ENCODE data around the gene ZNF385A. TPM values are rescaled to one million over a fixed set of nuclear protein-coding genes. Genes with fewer than 3 reads are reported as not detected.

ZNF385A gene, protein sequence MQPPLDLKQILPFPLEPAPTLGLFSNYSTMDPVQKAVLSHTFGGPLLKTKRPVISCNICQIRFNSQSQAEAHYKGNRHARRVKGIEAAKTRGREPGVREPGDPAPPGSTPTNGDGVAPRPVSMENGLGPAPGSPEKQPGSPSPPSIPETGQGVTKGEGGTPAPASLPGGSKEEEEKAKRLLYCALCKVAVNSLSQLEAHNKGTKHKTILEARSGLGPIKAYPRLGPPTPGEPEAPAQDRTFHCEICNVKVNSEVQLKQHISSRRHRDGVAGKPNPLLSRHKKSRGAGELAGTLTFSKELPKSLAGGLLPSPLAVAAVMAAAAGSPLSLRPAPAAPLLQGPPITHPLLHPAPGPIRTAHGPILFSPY
- total RNA-seq (2014; rRNA removed; shearing (Covaris generic)), result 7.3 and 8.1 TPM in 2 replicates

DNA sequence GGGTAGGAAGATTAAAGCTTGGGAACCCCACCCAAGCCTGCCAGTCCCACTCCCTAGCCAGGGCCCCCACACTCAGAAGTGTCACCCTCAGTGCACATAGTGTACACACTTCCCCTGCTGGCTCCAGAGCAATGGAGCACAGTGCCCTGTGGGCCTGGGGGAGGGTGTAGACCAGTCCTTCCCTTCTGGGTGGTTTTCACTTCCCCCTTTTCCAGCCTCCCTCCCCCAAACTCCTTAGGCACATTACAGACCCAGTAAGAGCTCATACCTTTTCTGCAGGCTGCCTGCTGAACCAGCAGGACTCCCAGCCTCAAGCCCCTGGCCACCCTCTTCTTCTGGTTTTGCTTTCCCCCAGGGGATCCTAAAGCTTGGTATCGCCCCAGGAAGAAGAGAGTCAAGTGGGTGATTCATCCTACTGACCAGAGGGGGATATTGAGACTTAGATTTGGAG lies at the start of gene ZNF385A:
Gene ZNF385A, minus strand, starts transcription at position 143 of the 451 bp plus-strand sequence. CDS start 219 bp downstream, outside the sequence.

DNA sequence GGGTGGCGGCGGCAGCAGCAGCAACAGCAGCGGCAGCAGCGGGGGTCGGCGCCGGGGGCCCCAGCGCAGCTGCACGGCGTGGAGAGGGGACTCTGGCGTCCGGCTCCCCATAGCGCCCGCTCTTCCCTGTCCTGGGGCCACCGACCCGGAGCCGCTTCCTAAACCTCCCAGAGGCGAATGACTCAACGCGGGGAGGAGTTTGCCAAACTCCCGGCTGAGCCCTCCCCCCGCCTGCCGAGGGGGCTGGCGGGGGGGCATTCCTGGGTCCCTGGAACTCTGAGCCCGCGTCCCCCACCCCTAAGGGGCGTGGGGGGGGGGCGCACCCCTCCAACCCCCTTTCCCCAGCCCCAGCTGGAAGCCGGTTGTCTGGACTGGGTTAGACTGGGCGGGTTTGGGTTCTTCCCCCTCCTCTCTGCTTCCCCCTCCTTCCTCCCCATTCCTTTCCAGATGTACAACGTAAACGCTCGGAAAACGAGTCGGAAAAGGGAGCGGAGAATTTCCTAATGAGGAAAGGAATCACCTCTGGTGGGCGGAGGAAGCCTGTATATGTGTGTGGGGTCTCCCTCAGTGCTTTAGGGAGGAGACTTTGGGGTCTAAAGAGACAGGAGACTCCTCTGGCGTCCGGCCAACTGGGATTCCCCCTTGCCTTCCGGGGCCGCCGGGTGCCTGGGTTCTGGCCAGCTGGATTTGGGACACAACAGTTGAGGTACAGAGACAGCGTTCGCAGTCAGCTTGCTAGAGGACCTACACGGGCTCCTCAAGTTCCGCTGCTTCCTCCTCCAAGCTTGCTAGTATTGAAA lies 34.8 kb upstream of the ZNF385A start, which contains the start of gene ITGA5:
Gene ITGA5, minus strand, starts transcription at position 179 of the 800 bp plus-strand sequence. Its CDS starts 68 bp downstream, at position 111.

DNA sequence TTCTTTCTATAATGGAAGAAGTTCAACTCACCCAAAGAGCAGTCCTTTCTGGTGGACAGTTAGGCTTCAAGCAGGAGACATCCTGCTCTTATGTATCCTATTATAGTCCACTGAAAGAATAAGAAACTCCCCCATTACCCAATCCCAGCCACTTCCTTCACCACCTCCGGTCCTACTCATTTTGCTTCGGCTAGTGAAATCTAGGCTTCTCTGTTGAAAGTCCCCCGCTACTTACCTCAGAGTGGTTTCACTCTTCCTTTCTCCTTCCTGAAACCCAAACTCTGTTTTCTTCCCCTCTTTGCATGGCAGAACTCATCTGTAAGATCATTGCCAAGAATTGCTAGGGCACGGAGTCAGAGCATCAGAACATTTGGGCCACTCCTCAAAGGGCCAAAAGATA lies 20.1 kb downstream of the ZNF385A start, which contains the start of gene GPR84:
Gene GPR84, minus strand, starts transcription at position 74 of the 400 bp plus-strand sequence. CDS start 635 bp downstream, outside the sequence.

DNA sequence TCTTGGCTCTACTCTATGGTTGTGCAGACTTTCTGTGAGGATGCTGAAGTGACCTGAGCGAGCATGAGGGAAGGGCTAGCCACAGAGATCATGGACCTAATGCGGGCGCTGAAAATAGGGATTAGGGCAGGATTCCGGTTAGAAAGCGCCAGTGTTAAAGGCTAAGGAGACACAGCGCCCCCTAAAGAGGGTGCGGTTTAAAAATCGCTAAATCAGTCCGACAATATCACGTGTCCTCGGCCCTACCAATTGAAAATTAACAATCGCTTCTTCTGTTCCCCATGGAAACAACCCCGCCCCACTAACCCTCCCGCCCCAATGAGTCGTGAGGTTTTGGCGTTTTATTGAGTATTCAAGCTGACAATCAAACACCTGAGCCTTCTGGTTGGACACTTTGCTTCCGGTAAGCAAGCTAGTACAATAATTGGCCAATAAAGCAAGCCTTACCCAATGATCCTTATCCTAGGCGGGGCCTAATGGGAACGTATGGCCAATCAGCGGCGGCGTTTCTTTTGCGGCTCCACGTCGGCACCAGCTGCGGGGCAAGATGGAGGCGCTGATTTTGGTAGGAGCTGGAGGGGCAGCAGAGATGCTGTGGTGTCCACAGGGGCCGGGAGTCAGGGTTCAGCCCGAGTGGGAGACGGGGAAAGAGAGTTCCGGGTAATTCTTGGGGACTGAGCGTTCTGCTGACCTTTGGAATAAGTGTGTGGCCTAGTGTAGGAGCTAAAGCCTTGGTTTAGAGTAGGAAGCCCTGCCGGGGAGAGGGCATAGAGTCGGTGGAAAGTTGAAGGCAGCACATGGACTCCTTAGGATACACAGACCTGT lies 59.7 kb downstream of the ZNF385A start, which contains the start of gene COPZ1:
Gene COPZ1, plus strand, starts transcription at position 515 of the 825 bp plus-strand sequence. Its CDS starts 33 bp downstream, at position 548.

Small RNA genes within 50 kb of the gene (small RNA-seq; reads per million reads assigned to genes)
- gene MIR148B (11.8 reads per million, percentile 90 among the genes with 10 or more reads in this experiment), gene RN7SL744P (not detected)

Other genes with a start within 250 kb of the ZNF385A start
- gene SMUG1, start 195.7 kb downstream of the ZNF385A start, total RNA-seq (2014; rRNA removed; shearing (Covaris generic)), result 85.1 and 86.0 TPM in 2 replicates
- gene CBX5, start 104.6 kb downstream of the ZNF385A start, total RNA-seq (2014; rRNA removed; shearing (Covaris generic)), result 41.9 and 47.0 TPM in 2 replicates
- 908 and 1,020 TPM in 2 replicates for gene HNRNPA1, start 104.0 kb downstream of the ZNF385A start, total RNA-seq (2014; rRNA removed; shearing (Covaris generic))
- gene NFE2, start 83.7 kb downstream of the ZNF385A start, total RNA-seq (2014; rRNA removed; shearing (Covaris generic)), result 1.8 and 2.5 TPM in 2 replicates
- gene COPZ1, start 59.6 kb downstream of the ZNF385A start, total RNA-seq (2014; rRNA removed; shearing (Covaris generic)), result 139 and 160 TPM in 2 replicates
- 0.16 TPM in 1 of 2 replicates, not detected in the other for gene GPR84, start 20.2 kb downstream of the ZNF385A start, total RNA-seq (2014; rRNA removed; shearing (Covaris generic))
- gene ITGA5, start 34.5 kb upstream of the ZNF385A start, total RNA-seq (2014; rRNA removed; shearing (Covaris generic)), result 93.5 and 94.4 TPM in 2 replicates
- 115 and 161 TPM in 2 replicates for gene GTSF1, start 88.9 kb upstream of the ZNF385A start, total RNA-seq (2014; rRNA removed; shearing (Covaris generic))
- gene NCKAP1L, start 113.0 kb upstream of the ZNF385A start, total RNA-seq (2014; rRNA removed; shearing (Covaris generic)), result not detected in 2 replicates
- 0.13 and 0.34 TPM in 2 replicates for gene PDE1B, start 164.9 kb upstream of the ZNF385A start, total RNA-seq (2014; rRNA removed; shearing (Covaris generic))
- gene PPP1R1A, start 203.9 kb upstream of the ZNF385A start, total RNA-seq (2014; rRNA removed; shearing (Covaris generic)), result not detected in 2 replicates

Data from A375 (cell line).